Spleen (tissue), 11 donors: ENCODE measurements around the gene PDLIM7. TPM values are rescaled to one million over a fixed set of nuclear protein-coding genes. Genes with fewer than 3 reads are reported as not detected.

ENCODE experiments used
- DNase-seq: peaks from one replicate; pipeline ENCODE4 v3.0.0-alpha.2; 2020
- H3K27ac ChIP-seq, 8 donors: fragments of 200-600 bp; sonication (generic) in 7 of 8; 1 replicate in 4 of 8; 2 replicates in 4 of 8; pipeline versions ENCODE4 v1.5.0 to v1.8.0; 2016 to 2021; ENCODE audit warnings: inconsistent platforms in 4 of 8, mild to moderate bottlenecking in 4 of 8, moderate library complexity in 1 of 8
- H3K27me3 ChIP-seq, 7 donors: fragments of 200-600 bp; sonication (generic) in 6 of 7; replicated peaks in 1 of 7; 1 replicate in 4 of 7; 2 replicates in 3 of 7; pipeline versions ENCODE4 v1.5.0 to v1.8.0; 2016 to 2021; ENCODE audit warnings: inconsistent platforms in 3 of 7, mild to moderate bottlenecking in 1 of 7
- H3K36me3 ChIP-seq, 6 donors: fragments of 200-600 bp; sonication (generic) in 5 of 6; 1 replicate in 4 of 6; 2 replicates in 2 of 6; pipeline versions ENCODE4 v1.5.0 to v1.8.0; 2016 to 2021; ENCODE audit warnings: inconsistent platforms in 2 of 6
- H3K4me1 ChIP-seq, 6 donors: fragments of 200-600 bp; sonication (generic) in 5 of 6; 1 replicate in 3 of 6; 2 replicates in 3 of 6; pipeline versions ENCODE4 v1.5.0 to v1.8.0; 2016 to 2021; ENCODE audit warnings: inconsistent platforms in 3 of 6
- H3K4me3 ChIP-seq, 8 donors: fragments of 200-600 bp; sonication (generic) in 7 of 8; 1 replicate in 4 of 8; 2 replicates in 4 of 8; pipeline versions ENCODE4 v1.5.0 to v1.8.0; 2016 to 2021; ENCODE audit warnings: inconsistent platforms in 4 of 8, mild to moderate bottlenecking in 4 of 8, moderate library complexity in 2 of 8
- H3K9me3 ChIP-seq, 8 donors: fragments of 200-600 bp; sonication (generic) in 7 of 8; 1 replicate in 4 of 8; 2 replicates in 4 of 8; pipeline versions ENCODE4 v1.5.0 to v1.8.0; 2016 to 2021; ENCODE audit warnings: inconsistent platforms in 4 of 8
- POLR2A ChIP-seq, 3 donors: fragments of 450-650 bp; IDR thresholded peaks; one replicate each; pipeline ENCODE4 v1.5.1; 2017; ENCODE audit warnings: antibody characterized with exemption in 3 of 3, mild to moderate bottlenecking in 1 of 3
- POLR2AphosphoS5 ChIP-seq, 3 donors: sonication (generic); formaldehyde crosslinking; IDR thresholded peaks; one replicate each; pipeline ENCODE4 v1.5.1; 2017; ENCODE audit warnings: antibody characterized with exemption in 3 of 3
- WGBS, 5 donors: extraction: QIAGEN DNeasy Blood & Tissue Kit in 3 of 5; methylation state at CpG; one replicate each; pipeline versions ENCODE4 v1.1.5 to v1.1.7; 2013 to 2018; 5-methylcytosine and 5-hydroxymethylcytosine counted together
- intact Hi-C: fragments of 100-400 bp; cut with DNase I; formaldehyde crosslinking; loops from one replicate; pipeline ENCODE4 v1.15.0; 2023; ENCODE audit warnings: low total_unique reads
- polyA plus RNA-seq, 3 donors: library from polyadenylated mRNA; stranded (reverse); fragments of 200-250 nt; gene quantifications; one replicate each; pipeline ENCODE4 v1.2.1, GENCODE V29; 2013
- total RNA-seq, 7 donors: library from RNA; depleted of rRNA in 3 of 7; stranded (reverse); fragments of >200 nt in 3 of 7; fragmentation: NEBNext Ultra II Directional in 4 of 7; extraction: Animal tissue kit (Norgen Biotek cat#: 25700) in 4 of 7; gene quantifications; one replicate each; pipeline versions ENCODE4 v1.1.0 to v1.2.1, GENCODE V29; 2016 to 2021
- TF ChIP-seq, protein P1 (sequence below), 11 experiments: fragments of 200-600 bp in 7 of 11; fragments of 450-650 bp in 4 of 11; sonication (generic) in 4 of 11; IDR thresholded peaks in 8 of 11; conservative IDR thresholded peaks in 3 of 11; 1 replicate in 7 of 11; 2 replicates in 4 of 11; pipeline versions ENCODE4 v1.4.0 to v1.8.0; 2016 to 2021; ENCODE audit warnings: antibody characterized with exemption in 11 of 11, inconsistent platforms in 4 of 11, mild to moderate bottlenecking in 1 of 11
- donor health status: healthy with polysubstance abuse.
- donor health status: DM: no; HTN: no; CAD: no; lungs with moderate emphysema.
- donor health status: DM: no; HTN: no; CAD: no.
- donor health status: Bipolar disorder and iron deficiency.
- donor health status: healthy.
- donor health status: DM: no; HTN: no; CAD: no.
- donor health status: DM: yes; HTN: yes; CAD: no.

PDLIM7 gene
- total and polyA plus RNA-seq, 10 donors = 42.5 to 220 (median 85.1) TPM

DNA sequence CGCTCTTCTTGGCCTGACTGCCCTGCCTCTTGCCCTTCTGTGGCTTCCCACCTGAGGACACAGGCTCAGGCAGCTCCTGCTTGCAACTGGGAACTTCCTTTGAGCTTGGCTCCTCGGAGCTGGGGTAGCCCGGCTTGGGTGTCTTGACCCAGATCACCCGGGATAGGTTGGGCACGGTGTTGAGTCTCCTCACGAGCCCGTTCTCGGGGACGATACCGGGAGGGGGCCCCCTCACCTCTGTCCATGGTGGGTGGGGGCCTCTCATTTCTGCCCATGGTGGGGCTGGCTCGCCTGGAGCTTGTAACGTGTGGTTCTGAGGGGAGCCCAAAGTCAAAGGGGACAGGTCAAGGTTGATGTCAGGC, 27.1 kb upstream of the PDLIM7 start:
- 91 to 100% (median 95%) methylated on average over 9 to 12 of the region's 12 CpGs for WGBS, 5 donors

GRCh38 chr5:177523711-177524538, 26.5 kb upstream of the PDLIM7 start:
- H3K27me3 ChIP-seq = no peaks in the 10 kb centered on the region
- H3K4me3 ChIP-seq = no peak overlapping the region
- peak; percentile 58 for DNase-seq
- peaks cover under 1 to 33% (median 10%) of the 10 kb centered on the region in 6 donors for H3K4me1 ChIP-seq
- H3K9me3 ChIP-seq = no peaks in the 10 kb centered on the region
- peaks cover 0 to 99% (median 91%) of the 10 kb centered on the region in 6 donors for H3K36me3 ChIP-seq
- no peak overlapping the region for H3K27ac ChIP-seq
- TF ChIP-seq POLR2AphosphoS5 (IDR thresholded peaks at IDR 0.05) (peak in 1 of 3 donors; percentile 56), POLR2A (IDR thresholded peaks at IDR 0.05) (no peak)
- TF ChIP-seq, protein P1, sequence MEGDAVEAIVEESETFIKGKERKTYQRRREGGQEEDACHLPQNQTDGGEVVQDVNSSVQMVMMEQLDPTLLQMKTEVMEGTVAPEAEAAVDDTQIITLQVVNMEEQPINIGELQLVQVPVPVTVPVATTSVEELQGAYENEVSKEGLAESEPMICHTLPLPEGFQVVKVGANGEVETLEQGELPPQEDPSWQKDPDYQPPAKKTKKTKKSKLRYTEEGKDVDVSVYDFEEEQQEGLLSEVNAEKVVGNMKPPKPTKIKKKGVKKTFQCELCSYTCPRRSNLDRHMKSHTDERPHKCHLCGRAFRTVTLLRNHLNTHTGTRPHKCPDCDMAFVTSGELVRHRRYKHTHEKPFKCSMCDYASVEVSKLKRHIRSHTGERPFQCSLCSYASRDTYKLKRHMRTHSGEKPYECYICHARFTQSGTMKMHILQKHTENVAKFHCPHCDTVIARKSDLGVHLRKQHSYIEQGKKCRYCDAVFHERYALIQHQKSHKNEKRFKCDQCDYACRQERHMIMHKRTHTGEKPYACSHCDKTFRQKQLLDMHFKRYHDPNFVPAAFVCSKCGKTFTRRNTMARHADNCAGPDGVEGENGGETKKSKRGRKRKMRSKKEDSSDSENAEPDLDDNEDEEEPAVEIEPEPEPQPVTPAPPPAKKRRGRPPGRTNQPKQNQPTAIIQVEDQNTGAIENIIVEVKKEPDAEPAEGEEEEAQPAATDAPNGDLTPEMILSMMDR (IDR thresholded peaks at IDR 0.05 in 8 of 11, conservative IDR thresholded peaks at IDR 0.05 in 3 of 11) = no peak
- intact Hi-C loops = no loop called here
- 95 to 100% (median 97%) methylated on average over 8 to 19 of the region's 19 CpGs for WGBS, 5 donors

More for the DNA sequence above, 27.1 kb upstream of the PDLIM7 start:
- Histone ChIP-seq H3K4me1 (peaks cover 0 to 27% (median 6%) of the 10 kb centered on the region in 6 donors), H3K27ac (no peak overlapping the region), H3K4me3 (no peak overlapping the region), H3K9me3 (no peaks in the 10 kb centered on the region), H3K36me3 (peaks cover 0 to 99% (median 94%) of the 10 kb centered on the region in 6 donors), H3K27me3 (no peaks in the 10 kb centered on the region)
- intact Hi-C loops = no loop called here
- TF ChIP-seq POLR2AphosphoS5 (IDR thresholded peaks at IDR 0.05) = no peak
- peak; percentile 56 for DNase-seq

DNA sequence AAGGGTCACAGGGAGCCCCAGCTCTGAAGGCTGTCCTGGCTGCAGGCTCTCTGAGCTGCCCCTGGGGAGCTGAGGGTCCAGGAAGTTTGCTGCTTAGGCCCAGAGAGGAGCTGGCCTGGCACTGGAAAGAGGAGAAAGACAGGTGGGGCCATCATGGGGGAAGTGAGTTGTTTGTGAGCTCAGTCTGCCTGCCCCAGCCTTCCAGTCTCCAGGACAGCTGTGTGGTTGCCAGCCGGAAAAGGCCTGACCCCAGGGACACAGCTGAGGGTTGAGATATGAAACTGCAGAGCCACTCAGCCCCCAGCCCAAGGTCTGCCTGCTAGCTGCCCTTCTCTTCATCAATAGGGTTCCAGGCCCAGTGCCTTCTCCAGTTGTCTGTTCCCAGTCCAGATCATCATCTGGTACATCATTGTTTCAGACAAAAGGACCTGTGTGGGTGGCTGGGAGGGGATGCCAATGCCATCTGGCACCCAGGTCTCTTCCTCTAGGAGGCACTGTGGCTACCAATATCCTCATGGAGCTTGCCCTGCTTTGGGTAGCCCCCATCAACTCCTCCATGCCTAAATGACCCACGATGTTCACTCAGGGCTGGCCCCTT, 23.6 kb upstream of the PDLIM7 start:
- TF ChIP-seq POLR2AphosphoS5 (IDR thresholded peaks at IDR 0.05) (no peak), POLR2A (IDR thresholded peaks at IDR 0.05) (no peak)
- TF ChIP-seq, protein P1 (IDR thresholded peaks at IDR 0.05 in 8 of 11, conservative IDR thresholded peaks at IDR 0.05 in 3 of 11) = no peak
- intact Hi-C loops = no loop called here
- peaks cover 0 to 70% (median 63%) of the 10 kb centered on the region in 6 donors for H3K36me3 ChIP-seq
- H3K4me1 ChIP-seq = peaks cover 5 to 48% (median 19%) of the 10 kb centered on the region in 6 donors
- DNase-seq = peak; percentile 64
- H3K27ac ChIP-seq = peak overlapping the region in 2 of 8 donors; percentile 22 to 35
- H3K9me3 ChIP-seq = no peaks in the 10 kb centered on the region
- no peaks in the 10 kb centered on the region for H3K27me3 ChIP-seq
- H3K4me3 ChIP-seq = no peak overlapping the region
- WGBS, 5 donors = 69 to 100% (median 79%) methylated on average over 1 to 2 of the region's 2 CpGs

DNA sequence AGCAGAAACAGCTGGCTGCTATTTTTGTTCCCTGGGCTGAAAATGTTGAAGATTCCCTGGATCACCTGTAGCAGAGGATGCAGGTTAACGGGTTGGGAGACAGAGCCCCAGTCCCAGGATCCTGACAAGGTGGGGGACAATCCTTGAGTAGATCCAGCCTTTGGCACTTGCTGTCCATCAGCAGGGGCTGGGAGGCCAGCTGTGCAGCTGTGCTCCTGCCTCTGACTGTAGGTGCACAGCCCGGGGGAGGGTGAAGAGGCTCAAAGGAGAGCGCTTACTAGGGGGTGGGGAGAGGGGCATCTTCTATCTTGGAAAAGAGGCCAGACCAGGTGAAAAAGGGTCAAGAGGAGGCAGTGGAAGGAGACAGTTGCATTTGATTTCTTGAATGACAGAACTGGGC, 22.9 kb upstream of the PDLIM7 start:
- peaks cover 10 to 55% (median 26%) of the 10 kb centered on the region in 6 donors for H3K4me1 ChIP-seq
- H3K4me3 ChIP-seq = no peak overlapping the region
- intact Hi-C loops = no loop called here
- no peaks in the 10 kb centered on the region for H3K9me3 ChIP-seq
- WGBS, 5 donors = 93 to 99% (median 95%) methylated on average over 3 of the region's 3 CpGs
- peaks cover 0 to 69% (median 60%) of the 10 kb centered on the region in 6 donors for H3K36me3 ChIP-seq
- no peak overlapping the region for H3K27ac ChIP-seq
- H3K27me3 ChIP-seq = no peaks in the 10 kb centered on the region
- TF ChIP-seq, protein P1 (IDR thresholded peaks at IDR 0.05 in 8 of 11, conservative IDR thresholded peaks at IDR 0.05 in 3 of 11) = no peak
- no peak for TF ChIP-seq POLR2AphosphoS5 (IDR thresholded peaks at IDR 0.05)
- no peak for TF ChIP-seq POLR2A (IDR thresholded peaks at IDR 0.05)
- DNase-seq = peak; percentile 61
